ENCODE measurements around the gene SETD1A. TPM values are rescaled to one million over a fixed set of nuclear protein-coding genes. Genes with fewer than 3 reads are reported as not detected.
"Not testable (repeated sequence)": the region's sequence is repeated elsewhere in the genome, so short reads cannot be mapped to it uniquely, and the experiment has no call there.

SETD1A gene
- polyA plus RNA-seq, 4 donors, result 15.2 to 20.7 (median 15.7) TPM

DNA sequence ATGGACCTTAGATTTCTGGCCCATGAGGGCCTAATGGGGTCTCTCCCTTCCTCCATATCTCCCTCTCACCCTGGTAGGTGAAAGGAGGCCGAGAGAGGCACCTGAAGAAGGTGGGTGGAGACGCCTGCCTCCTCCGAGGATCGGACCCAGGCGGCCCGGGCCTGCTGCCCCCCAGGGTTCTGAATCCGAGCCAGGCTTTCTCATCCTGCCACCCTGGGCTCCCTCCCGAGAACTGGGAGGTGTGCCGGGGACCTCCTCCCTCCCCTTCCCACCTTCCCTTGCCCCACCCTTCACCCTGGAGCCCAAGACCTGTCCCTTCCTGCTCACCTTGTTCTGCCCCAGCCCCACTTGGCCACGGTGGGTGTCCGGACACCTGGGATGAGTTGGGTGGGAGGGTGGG, 29.2 kb upstream of the SETD1A start:
- no peak for DNase-seq (ENCODE audit: low read depth in 4 of 4, low spot score in 3 of 4)

DNA sequence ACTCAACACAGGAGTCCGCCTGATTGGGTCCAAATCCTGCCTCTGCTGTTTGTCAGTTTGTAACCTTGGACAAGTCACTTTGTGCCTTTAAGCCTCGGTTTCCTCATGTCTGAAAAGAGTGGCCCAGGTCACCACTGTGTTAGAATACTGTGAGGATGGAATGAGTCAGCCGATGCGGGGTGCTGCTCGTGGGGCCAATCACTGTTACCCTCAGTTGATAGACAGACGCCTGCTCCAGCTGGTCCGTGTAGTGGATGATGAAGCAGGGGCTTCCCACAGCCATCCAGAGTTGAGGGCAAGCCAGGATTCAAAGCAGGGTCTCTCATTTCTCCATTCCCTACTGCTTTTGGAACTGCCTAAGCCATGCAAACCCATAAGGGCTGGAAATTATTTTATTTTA, 28.4 kb upstream of the SETD1A start:
- no peak for DNase-seq (ENCODE audit: low read depth in 4 of 4, low spot score in 3 of 4)

DNA sequence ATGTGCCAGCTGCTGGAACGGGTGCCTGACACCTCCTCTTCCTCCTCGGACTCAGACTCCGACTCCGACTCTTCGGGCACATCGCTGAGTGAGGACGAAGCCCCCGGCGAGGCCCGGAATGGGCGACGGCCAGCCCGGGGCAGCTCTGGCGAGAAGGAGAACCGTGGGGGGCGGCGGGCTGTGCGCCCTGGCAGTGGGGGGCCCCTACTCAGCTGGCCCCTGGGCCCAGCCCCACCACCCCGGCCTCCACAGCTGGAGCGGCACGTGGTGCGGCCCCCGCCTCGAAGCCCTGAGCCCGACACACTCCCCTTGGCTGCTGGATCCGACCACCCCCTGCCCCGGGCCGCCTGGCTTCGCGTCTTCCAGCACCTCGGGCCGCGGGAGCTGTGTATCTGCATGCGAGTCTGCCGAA, 27.4 kb upstream of the SETD1A start:
- no peak for DNase-seq (ENCODE audit: low read depth in 4 of 4, low spot score in 3 of 4)

- DNase-seq (ENCODE audit: low read depth in 4 of 4, low spot score in 3 of 4), result no peak
Observed at GRCh38 chr16:30931068-30931650, 26.4 kb upstream of the SETD1A start.

DNA sequence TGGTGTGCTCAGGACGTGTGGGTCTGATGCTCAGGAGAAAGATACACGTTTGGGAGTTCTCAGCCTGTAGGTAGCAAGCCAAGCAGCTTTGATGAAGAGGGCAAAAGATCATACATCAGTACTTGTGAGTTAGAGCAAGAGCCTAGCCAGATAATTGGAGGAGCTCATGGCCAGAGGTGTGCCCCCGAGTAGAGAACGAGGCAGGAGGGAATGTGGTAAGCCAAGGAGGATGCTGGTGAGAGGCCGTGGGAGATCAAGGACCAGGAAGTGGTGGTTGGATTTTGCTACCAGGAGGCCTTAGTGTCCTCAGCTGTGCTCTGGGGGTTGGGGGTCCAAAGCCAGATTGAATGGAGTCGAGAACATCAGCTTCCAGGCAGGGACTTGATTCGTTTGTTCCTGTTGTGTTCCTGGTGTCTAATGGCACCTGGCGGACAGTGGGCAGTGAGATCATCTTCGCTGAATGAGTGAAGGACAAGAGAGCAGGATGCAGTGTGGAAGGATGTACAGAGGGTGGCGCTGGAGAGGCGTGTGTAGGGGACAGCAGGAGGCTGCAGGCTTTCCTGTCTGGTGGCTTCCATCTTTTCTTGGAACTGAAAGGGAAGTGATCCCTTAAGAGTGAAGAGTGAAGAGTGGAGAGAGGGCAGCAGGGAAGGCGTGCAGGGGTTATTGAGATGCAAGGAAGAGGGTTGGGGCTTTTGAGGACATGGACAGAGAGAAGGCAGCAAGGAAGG, 22.6 kb upstream of the SETD1A start:
- DNase-seq (ENCODE audit: low read depth in 4 of 4, low spot score in 3 of 4), result no peak

GRCh38 chr16:30937692-30938091, 19.9 kb upstream of the SETD1A start:
- DNase-seq (ENCODE audit: low read depth in 4 of 4, low spot score in 3 of 4), result no peak

- DNase-seq (ENCODE audit: low read depth in 4 of 4, low spot score in 3 of 4), result not testable (repeated sequence)
Observed at GRCh38 chr16:30939571-30939970, 18.0 kb upstream of the SETD1A start.

- DNase-seq (ENCODE audit: low read depth in 4 of 4, low spot score in 3 of 4), result no peak
Observed at GRCh38 chr16:30941600-30942425, 15.7 kb upstream of the SETD1A start.

DNA sequence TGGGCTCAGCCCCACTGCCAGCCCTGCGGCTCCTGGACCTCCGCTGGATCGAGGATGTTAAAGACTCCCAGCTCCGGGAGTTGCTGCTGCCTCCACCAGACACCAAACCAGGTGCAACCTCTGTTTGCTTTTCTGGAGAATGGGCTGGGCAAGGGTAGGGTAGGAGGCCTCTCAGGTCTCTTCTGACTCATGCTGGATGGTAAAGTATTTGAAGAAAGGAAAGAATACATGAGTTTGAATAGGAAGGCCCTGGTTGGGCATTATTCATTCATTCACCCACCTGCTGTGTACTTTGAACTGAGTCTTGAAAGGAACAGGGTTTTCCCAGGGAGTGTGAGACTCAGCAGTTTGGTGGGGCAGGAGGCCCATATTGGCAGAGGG, 15.1 kb upstream of the SETD1A start:
- DNase-seq (ENCODE audit: low read depth in 4 of 4, low spot score in 3 of 4), result no peak

DNA sequence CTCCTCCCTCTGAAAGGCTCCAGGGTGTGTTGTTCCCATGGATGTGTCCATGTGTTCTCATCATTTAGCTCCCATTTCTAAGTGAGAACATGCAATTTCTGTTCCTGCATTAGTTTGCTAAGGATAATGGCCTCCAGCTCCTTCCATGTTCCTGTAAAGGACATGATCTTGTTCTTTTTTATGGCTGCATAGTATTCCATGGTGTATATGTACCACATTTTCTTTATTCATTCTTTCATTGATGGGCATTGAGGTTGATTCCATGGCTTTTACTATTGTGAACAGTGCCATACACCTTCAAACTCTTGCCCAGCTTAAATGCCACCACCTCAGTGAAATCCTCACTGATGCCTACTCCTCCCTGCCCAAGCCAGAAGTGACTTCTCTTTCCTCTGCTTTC, 13.2 kb upstream of the SETD1A start:
- DNase-seq (ENCODE audit: low read depth in 4 of 4, low spot score in 3 of 4), result no peak

GRCh38 chr16:30946671-30947540, 10.6 kb upstream of the SETD1A start:
- DNase-seq (ENCODE audit: low read depth in 4 of 4, low spot score in 3 of 4), result no peak

DNA sequence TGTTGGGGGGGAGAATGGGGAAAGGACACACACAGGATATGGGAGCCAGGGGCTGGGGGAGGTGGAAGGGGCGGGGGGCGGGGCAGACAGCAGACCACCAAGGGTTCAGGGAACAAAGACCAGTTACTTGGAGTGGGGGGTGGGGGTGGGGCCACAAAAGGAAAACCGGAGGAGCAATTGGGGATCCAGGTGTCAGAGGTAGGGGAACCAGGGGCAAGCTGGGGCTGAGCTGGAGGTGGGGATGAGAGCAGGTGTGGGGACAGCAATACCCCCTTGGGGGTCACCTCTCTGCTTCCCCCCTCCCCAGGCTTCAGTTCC, 10.1 kb upstream of the SETD1A start:
- DNase-seq (ENCODE audit: low read depth in 4 of 4, low spot score in 3 of 4), result no peak

DNA sequence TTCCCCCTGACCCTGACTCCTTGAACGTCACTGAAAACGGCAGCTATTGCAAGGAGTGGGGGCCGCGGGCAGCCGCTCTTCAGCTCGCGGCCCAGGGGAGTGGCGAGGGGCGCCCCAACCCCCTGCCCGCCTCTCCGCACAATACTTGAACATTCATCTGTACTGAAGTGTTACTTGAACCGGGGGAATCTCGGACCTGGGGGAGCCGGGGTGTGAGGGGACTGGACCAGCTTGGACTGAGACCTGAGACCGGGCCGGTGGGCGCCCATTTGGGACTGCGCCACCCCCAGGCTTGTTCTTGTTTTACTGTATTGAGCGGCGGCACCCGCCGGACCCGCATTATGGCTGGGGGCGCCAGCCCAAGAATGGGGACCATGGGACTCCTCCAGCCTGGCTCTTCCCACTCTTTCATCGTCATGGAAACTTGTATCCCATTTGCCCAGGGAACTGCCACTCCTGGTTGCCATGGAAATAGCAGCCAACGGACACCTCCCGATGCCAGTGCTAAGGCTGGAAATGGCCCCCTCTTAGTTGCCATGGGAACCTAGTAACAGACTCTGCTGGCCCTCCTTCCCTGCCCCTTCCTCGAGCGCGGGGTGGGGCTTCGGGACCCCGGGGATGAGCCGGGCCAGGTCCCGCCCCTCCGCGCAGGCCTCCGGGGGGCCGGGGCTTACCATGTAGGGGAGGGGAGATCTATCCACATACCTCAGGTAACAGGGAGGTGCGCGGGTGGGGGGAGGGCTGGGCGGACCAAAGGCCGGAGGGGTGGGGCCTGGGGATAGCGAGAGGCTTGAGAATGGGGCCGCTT, 9.5 kb upstream of the SETD1A start:
- DNase-seq (ENCODE audit: low read depth in 4 of 4, low spot score in 3 of 4), result peak; percentile 94 to 99 (median 97)

DNA sequence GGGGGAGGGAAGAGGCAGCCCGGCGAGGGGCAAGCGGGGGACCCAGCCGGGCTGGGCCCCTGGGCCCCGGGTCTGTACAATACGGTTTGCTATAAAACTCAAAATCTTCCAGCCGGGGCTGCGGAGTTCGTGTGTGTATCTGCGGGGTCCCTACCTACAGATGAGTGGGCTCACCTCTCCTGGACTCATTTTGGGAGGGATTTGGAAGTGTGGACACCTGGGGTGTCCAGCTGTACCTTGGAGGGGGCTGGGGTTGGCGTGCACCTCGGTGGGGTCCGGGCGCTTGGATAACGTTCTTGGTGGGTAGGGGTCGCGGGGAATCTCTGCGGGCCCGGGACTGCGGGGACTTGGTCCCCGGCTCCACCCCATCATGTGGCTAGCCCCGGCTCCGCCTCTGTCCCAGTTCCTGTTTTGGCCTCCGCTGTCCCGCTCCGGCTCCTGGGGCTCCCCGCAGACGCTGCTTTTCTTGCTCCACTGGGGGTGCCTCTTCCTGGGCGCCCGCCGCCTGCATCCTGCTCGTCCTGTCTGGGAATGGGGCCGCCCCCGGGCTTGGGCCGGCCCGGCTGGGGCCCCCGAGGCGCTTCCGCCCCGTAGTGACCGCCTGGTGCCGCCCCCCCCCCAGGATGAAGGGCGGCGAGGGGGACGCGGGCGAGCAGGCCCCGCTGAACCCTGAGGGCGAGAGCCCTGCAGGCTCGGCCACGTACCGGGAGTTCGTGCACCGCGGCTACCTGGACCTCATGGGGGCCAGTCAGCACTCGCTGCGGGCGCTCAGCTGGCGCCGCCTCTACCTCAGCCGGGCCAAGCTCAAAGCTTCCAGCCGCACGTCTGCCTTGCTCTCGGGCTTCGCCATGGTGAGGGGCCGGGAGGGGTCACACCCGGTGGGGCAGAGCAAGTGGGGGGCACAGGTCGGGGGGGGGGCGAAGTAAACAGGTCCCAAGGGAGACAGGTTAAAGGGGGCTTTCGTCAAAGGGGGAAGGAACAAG, 8.6 kb upstream of the SETD1A start, which contains the start of gene ORAI3:
Gene ORAI3, plus strand, starts transcription at position 402 of the 983 bp plus-strand sequence. Its CDS starts 222 bp downstream, at position 624.
- no peak for DNase-seq (ENCODE audit: low read depth in 4 of 4, low spot score in 3 of 4)

DNA sequence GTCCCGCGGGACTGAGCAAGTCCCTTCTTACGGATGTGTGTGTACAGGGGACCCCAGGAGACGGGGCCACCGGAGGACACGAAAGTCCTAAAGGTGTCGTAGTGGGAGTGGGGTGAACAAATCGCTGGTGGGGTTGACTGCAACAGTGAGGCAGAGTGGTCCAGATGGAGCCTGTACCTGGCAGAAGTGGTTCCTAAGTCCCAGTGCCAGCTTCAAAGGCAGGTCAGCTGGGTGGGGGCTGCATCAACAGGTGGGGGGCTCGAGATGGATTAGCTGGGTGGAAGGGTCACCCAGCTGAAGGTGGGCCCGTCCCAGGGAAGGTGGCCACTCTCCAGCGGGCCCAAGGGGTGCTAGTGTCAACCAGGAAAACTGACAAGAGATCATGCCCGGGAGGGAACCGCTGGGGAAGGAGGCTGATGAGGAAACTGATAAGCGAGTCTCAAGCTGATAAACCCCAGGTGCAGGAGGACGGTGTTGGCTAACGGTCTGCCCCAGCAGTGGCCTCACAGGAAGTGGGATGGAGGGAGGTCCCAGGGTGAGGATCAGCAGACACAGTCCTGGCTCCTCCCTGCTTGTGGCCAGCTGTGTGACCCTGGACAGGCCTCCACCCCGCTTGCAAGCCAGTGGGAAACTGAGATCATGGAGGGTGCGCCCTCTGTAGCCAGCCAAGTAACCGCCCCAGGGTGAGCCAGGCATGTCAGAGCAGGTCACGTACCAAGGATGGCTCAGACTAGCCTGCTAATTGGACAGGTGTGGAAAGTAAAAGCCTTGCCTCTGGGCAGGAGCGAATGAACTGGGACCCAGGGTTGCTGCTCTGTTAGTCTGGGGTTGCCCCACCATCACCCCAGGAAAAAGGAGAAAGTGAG, 7.7 kb upstream of the SETD1A start:
- DNase-seq (ENCODE audit: low read depth in 4 of 4, low spot score in 3 of 4), result no peak

DNA sequence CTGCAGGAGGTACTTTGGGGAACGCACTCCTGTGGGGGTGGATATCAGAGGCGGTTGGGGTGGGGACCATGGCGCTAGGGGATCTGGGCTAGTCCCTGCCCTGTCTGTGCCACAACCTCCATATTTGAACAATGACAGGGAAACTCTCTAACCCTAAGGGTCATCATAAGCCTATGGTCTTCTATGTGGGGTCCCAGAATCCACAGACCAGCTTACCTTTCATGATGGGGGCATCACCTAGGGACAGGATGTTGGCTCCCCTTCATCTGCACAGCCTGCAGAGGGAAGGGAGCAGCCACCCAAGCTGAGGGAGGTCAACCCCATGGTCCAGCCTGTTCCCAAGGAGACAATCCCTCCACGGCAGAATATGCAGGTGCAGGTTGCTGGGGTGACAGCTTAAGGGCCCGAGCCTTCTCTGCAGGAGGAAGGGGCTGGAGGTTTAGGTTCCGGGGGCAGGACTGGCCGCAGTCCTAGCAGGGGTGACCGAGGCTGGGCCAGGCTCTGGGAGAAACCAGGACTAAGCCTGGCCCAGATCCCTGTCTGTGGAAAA, 7.0 kb upstream of the SETD1A start:
- DNase-seq (ENCODE audit: low read depth in 4 of 4, low spot score in 3 of 4), result no peak

DNA sequence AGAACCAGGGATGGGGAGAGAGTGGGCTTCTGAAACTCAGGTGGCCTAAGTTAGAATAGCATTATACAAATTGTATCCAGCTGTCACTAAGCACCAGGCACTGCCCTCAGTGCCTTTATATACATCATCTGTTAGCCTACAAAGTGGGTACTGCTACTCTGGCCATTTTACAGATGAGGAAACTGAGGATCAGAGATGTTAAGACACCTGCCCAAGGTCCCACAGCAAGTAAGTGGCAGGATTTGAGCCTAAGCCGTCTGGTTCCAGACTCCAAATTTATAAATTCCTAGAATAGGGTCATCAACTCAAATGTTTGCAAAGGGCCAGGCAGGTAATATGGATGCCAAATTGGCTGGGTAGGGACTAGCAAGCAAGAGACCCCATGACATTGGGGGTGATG, 6.4 kb upstream of the SETD1A start:
- DNase-seq (ENCODE audit: low read depth in 4 of 4, low spot score in 3 of 4), result no peak

DNA sequence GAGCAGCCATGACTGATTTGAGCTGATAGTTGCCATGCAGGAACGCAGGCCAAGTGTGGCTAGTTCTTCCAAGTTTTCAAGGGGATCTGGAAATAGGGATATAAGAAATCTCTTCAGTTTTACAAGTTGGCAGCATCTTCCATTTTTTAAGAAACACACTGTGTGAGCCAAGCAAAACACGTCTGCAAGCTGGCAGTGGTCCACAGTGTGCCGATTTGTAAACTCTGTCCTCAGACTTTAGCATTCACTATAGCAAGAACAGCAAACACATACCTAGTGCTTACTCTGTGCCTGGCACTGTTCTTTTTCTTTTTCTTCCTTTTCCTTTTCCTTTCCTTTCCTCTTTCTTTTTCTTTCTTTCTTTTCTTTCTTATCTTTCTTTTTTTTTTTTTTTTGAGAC, 5.8 kb upstream of the SETD1A start:
- no peak for DNase-seq (ENCODE audit: low read depth in 4 of 4, low spot score in 3 of 4)
